HL-60 (cell line): ENCODE measurements around the gene AFAP1.
A peak's percentile ranks its signal among the peaks of the same experiment; 100 is the strongest.

Experiments
- DNase-seq, 2 experiments: peaks; one replicate each; pipeline ENCODE4 v3.0.0-alpha.2; 2010 to 2020; ENCODE audit warnings: low read depth in 1 of 2, low spot score in 1 of 2
- H3K27ac ChIP-seq: fragments of 250-450 bp; sonication (Bioruptor Pico); replicated peaks from 2 replicates; pipeline ENCODE4 v1.5.1; 2020; ENCODE audit warnings: mild to moderate bottlenecking, moderate library complexity
- H3K27me3 ChIP-seq: fragments of 250-450 bp; sonication (Bioruptor Pico); 2 replicates; pipeline ENCODE4 v1.5.1; 2021; ENCODE audit warnings: mild to moderate bottlenecking, moderate library complexity; ENCODE audit not compliant: insufficient read depth, poor library complexity, severe bottlenecking
- H3K4me3 ChIP-seq: replicated peaks from 2 replicates; pipeline ENCODE4 v1.5.1; 2011; ENCODE audit warnings: mild to moderate bottlenecking, control low read depth, low read length; ENCODE audit not compliant: insufficient read depth
- CTCF ChIP-seq: IDR thresholded peaks from one replicate; pipeline ENCODE4 v1.5.1; 2011; ENCODE audit warnings: low read length, control low read depth, inconsistent platforms; ENCODE audit not compliant: insufficient read depth
- GABPA ChIP-seq: IDR thresholded peaks from 2 replicates; pipeline ENCODE4 v1.6.1; 2012; ENCODE audit warnings: low read depth
- POLR2AphosphoS5 ChIP-seq: IDR thresholded peaks from 2 replicates; pipeline ENCODE4 v1.6.1; 2012; ENCODE audit warnings: low read depth
- REST ChIP-seq: IDR thresholded peaks from 2 replicates; pipeline ENCODE4 v1.6.1; 2012; ENCODE audit warnings: low read depth; ENCODE audit not compliant: insufficient replicate concordance
- SPI1 ChIP-seq: IDR thresholded peaks from 2 replicates; pipeline ENCODE4 v1.6.1; 2012; ENCODE audit warnings: low read depth, mild to moderate bottlenecking, borderline replicate concordance

AFAP1 gene

GRCh38 chr4:7828011-7828720 lies 111.5 kb downstream of the AFAP1 start:
- Histone ChIP-seq H3K27ac (no peak overlapping the region), H3K4me3 (no peak overlapping the region), H3K27me3 (no peaks in the 10 kb centered on the region)
- DNase-seq: peak in 1 of 2 experiments; percentile 32
- no peak for TF ChIP-seq GABPA
- no peak for TF ChIP-seq POLR2AphosphoS5
- no peak for TF ChIP-seq CTCF
- no peak for TF ChIP-seq SPI1
- no peak for TF ChIP-seq REST

GRCh38 chr4:7827566-7827965 lies 112.1 kb downstream of the AFAP1 start:
- H3K27ac ChIP-seq: no peak overlapping the region
- TF ChIP-seq SPI1: no peak
- TF ChIP-seq GABPA: no peak
- TF ChIP-seq REST: no peak
- no peak for TF ChIP-seq CTCF
- TF ChIP-seq POLR2AphosphoS5: no peak
- no peak for DNase-seq
- H3K27me3 ChIP-seq: no peaks in the 10 kb centered on the region
- H3K4me3 ChIP-seq: no peak overlapping the region

DNA sequence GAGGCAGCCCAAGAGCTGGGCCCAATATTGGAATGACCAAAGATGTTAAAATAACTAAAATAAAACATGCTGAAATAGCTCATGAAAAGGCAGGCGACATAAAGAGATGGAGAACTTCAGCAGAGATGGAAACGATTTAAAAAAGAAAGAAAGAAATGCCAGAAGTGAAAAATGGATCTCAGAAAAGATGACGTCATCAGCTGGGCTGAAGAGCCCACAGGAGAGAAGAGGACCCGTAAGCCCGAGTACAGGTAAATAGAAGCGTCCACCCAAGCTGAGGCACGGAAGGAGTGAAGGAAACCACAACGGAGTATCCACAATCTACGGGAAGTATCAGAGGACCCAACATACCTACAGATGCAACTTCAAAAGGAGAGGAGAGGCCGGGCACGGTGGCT lies 112.8 kb downstream of the AFAP1 start:
- TF ChIP-seq GABPA (no peak), SPI1 (no peak), POLR2AphosphoS5 (no peak), CTCF (no peak), REST (no peak)
- DNase-seq: no peak
- no peak overlapping the region for H3K27ac ChIP-seq

More for the DNA sequence above, 112.8 kb downstream of the AFAP1 start:
- H3K4me3 ChIP-seq: no peak overlapping the region
- H3K27me3 ChIP-seq: no peaks in the 10 kb centered on the region
